Measurements from ENCODE around the gene IRF2.

IRF2 gene

GRCh38 chr4:184404047-184404446, 70.3 kb downstream of the IRF2 start:
- no peak for DNase-seq

- DNase-seq: no peak
These were observed 71.0 kb downstream of the IRF2 start for GRCh38 chr4:184403384-184403781.

GRCh38 chr4:184402740-184403383, 71.5 kb downstream of the IRF2 start:
- no peak for DNase-seq

GRCh38 chr4:184402239-184402638, 72.1 kb downstream of the IRF2 start:
- DNase-seq: no peak

- peak; percentile 47 to 82 (median 82) for DNase-seq
These were observed 72.8 kb downstream of the IRF2 start for GRCh38 chr4:184401397-184402171.

- DNase-seq: no peak
These were observed 73.5 kb downstream of the IRF2 start for GRCh38 chr4:184400891-184401290.

- no peak for DNase-seq
These were observed 73.9 kb downstream of the IRF2 start for GRCh38 chr4:184400375-184400870.

- DNase-seq: no peak
These were observed 74.8 kb downstream of the IRF2 start for GRCh38 chr4:184399512-184399908.

GRCh38 chr4:184398741-184399511, 75.4 kb downstream of the IRF2 start:
- no peak for DNase-seq

GRCh38 chr4:184397516-184398163, 76.7 kb downstream of the IRF2 start:
- DNase-seq: peak in 1 of 3 experiments; percentile 23

- DNase-seq: peak in 1 of 3 experiments; percentile 13
These were observed 77.5 kb downstream of the IRF2 start for GRCh38 chr4:184396570-184397515.

GRCh38 chr4:184395971-184396391, 78.4 kb downstream of the IRF2 start:
- DNase-seq: peak in 1 of 3 experiments; percentile 82

GRCh38 chr4:184395451-184395917, 78.9 kb downstream of the IRF2 start:
- no peak for DNase-seq

GRCh38 chr4:184392748-184393559, 81.4 kb downstream of the IRF2 start:
- DNase-seq: no peak

GRCh38 chr4:184392316-184392715, 82.0 kb downstream of the IRF2 start:
- DNase-seq: no peak

GRCh38 chr4:184389978-184390900, 84.1 kb downstream of the IRF2 start:
- no peak for DNase-seq

- no peak for DNase-seq
These were observed 86.2 kb downstream of the IRF2 start for GRCh38 chr4:184388106-184388505.

GRCh38 chr4:184387351-184387750, 87.0 kb downstream of the IRF2 start:
- peak in 1 of 3 experiments; percentile 48 for DNase-seq

GRCh38 chr4:184386271-184386781, 88.0 kb downstream of the IRF2 start:
- DNase-seq: peak; percentile 7 to 75 (median 27)
